Testis (tissue), 3 donors: ENCODE measurements around the gene LSM3. TPM values are rescaled to one million over a fixed set of nuclear protein-coding genes. Genes with fewer than 3 reads are reported as not detected.
A peak's percentile ranks its signal among the peaks of the same experiment; 100 is the strongest.

Experiments used
- DNase-seq: peaks from one replicate; pipeline ENCODE4 v3.0.0-alpha.2; 2019
- H3K27ac ChIP-seq, 2 donors: fragments of 200-600 bp; sonication (generic); one replicate each; pipeline ENCODE4 v1.5.1; 2019
- H3K27me3 ChIP-seq: fragments of 200-600 bp; sonication (generic); one replicate; pipeline ENCODE4 v1.5.1; 2019
- H3K36me3 ChIP-seq: fragments of 200-600 bp; sonication (generic); one replicate; pipeline ENCODE4 v1.5.1; 2017; ENCODE audit warnings: low read depth; ENCODE audit errors: missing control alignments
- H3K4me1 ChIP-seq: fragments of 200-600 bp; sonication (generic); one replicate; pipeline ENCODE4 v1.5.1; 2019
- H3K4me3 ChIP-seq, 2 donors: fragments of 200-600 bp; sonication (generic); one replicate each; pipeline ENCODE4 v1.5.1; 2017 to 2019
- H3K9me3 ChIP-seq: fragments of 200-600 bp; sonication (generic); one replicate; pipeline ENCODE4 v1.5.1; 2017
- CTCF ChIP-seq, 3 experiments: fragments of 450-650 bp in 2 of 3; fragments of 200-600 bp in 1 of 3; sonication (generic) in 1 of 3; IDR thresholded peaks; one replicate each; pipeline ENCODE4 v1.5.1; 2016 to 2019; ENCODE audit warnings: antibody characterized with exemption in 3 of 3, mild to moderate bottlenecking in 2 of 3, moderate library complexity in 1 of 3
- POLR2A ChIP-seq: fragments of 450-650 bp; IDR thresholded peaks from one replicate; pipeline ENCODE4 v1.6.1; 2017; ENCODE audit warnings: antibody characterized with exemption, mild to moderate bottlenecking, moderate library complexity
- WGBS, 2 donors: methylation state at CpG; one replicate each; pipeline ENCODE4 v1.1.5; 2018; 5-methylcytosine and 5-hydroxymethylcytosine counted together
- intact Hi-C: fragments of 100-400 bp; cut with DNase I; formaldehyde crosslinking; loops from one replicate; pipeline ENCODE4 v1.15.1; 2023; ENCODE audit warnings: low total_unique reads
- polyA plus RNA-seq: library from polyadenylated mRNA; stranded (reverse); fragments of 350-450 nt; fragmentation: Illumina TruSeq; extraction: RNeasy Lipid Tissue Mini Kit (QIAGEN cat#74804); gene quantifications from one replicate; pipeline ENCODE4 v1.2.3, GENCODE V29; 2014; ENCODE audit warnings: low read depth, low replicate concordance; ENCODE audit not compliant: insufficient read depth
- total RNA-seq, 2 donors: library from RNA; depleted of rRNA; stranded (reverse); fragments of >200 nt; gene quantifications; one replicate each; pipeline ENCODE4 v1.2.3, GENCODE V29; 2016

LSM3 gene
- total and polyA plus RNA-seq, 3 donors from 2014 or later: 13.6 to 21.2 (median 14.9) TPM

DNA sequence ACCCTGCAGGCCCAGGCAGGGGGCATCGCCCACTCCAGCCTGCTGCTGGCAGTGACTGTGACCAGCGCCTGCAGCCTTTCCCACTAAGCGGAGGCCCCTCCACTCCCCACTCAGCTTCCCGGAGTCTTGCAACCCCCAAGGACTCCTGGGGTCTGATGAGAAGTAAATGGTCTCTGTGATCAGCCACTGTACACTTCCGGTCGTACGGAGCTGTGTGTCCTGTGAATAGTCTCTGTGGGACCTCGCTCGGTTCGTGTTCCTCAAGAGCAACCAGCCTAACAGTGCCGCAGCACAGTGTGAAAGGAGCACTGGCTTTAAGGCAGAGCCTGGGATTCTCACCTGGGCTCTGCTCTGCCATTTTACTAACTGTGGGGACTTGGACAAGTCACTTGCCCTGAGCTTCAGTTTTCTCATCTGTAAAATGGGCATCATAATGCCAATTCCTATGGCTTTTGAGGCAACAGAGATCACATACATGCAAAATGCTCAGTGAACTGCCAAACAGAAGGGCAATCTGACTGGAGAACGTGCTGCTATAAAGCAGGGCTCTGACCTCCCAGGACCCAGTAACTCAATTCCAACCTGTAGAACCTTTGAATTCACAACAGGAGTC is 27.0 kb upstream of the LSM3 start:
- no peaks in the 10 kb centered on the region for H3K4me1 ChIP-seq
- H3K27me3 ChIP-seq: no peaks in the 10 kb centered on the region
- intact Hi-C loops: no loop called here
- H3K4me3 ChIP-seq: no peak overlapping the region
- 85 to 93% methylated on average over 7 to 12 of the region's 12 CpGs for WGBS, 2 donors
- no peak for TF ChIP-seq CTCF (IDR thresholded peaks at IDR 0.05)
- no peak for TF ChIP-seq POLR2A
- peak; percentile 1 for DNase-seq
- H3K36me3 ChIP-seq: no peaks in the 10 kb centered on the region
- no peaks in the 10 kb centered on the region for H3K9me3 ChIP-seq
- no peak overlapping the region for H3K27ac ChIP-seq

GRCh38 chr3:14152233-14152962 is 26.2 kb upstream of the LSM3 start:
- WGBS, 2 donors: 80 to 85% methylated on average over 9 to 11 of the region's 11 CpGs
- Histone ChIP-seq H3K4me3 (no peak overlapping the region), H3K27me3 (no peaks in the 10 kb centered on the region), H3K36me3 (no peaks in the 10 kb centered on the region), H3K4me1 (no peaks in the 10 kb centered on the region), H3K27ac (no peak overlapping the region), H3K9me3 (no peaks in the 10 kb centered on the region)
- TF ChIP-seq POLR2A (no peak), CTCF (IDR thresholded peaks at IDR 0.05) (no peak)
- intact Hi-C loops: no loop called here
- peak; percentile 10 for DNase-seq

GRCh38 chr3:14152963-14153355 is 25.7 kb upstream of the LSM3 start:
- H3K27me3 ChIP-seq: no peaks in the 10 kb centered on the region
- no peak overlapping the region for H3K4me3 ChIP-seq
- DNase-seq: no peak
- intact Hi-C loops: no loop called here
- H3K4me1 ChIP-seq: no peaks in the 10 kb centered on the region
- WGBS, 2 donors: 84% methylated on average over 4 of the region's 4 CpGs
- no peak overlapping the region for H3K27ac ChIP-seq
- H3K9me3 ChIP-seq: no peaks in the 10 kb centered on the region
- TF ChIP-seq POLR2A (no peak), CTCF (IDR thresholded peaks at IDR 0.05) (no peak)
- H3K36me3 ChIP-seq: no peaks in the 10 kb centered on the region

GRCh38 chr3:14153663-14154062 is 25.0 kb upstream of the LSM3 start:
- no peaks in the 10 kb centered on the region for H3K36me3 ChIP-seq
- TF ChIP-seq POLR2A (no peak), CTCF (IDR thresholded peaks at IDR 0.05) (no peak)
- DNase-seq: no peak
- no peak overlapping the region for H3K27ac ChIP-seq
- no peak overlapping the region for H3K4me3 ChIP-seq
- intact Hi-C loops: no loop called here
- WGBS, 2 donors: 92 to 96% methylated on average over 3 to 6 of the region's 6 CpGs
- H3K4me1 ChIP-seq: no peaks in the 10 kb centered on the region
- H3K27me3 ChIP-seq: no peaks in the 10 kb centered on the region
- no peaks in the 10 kb centered on the region for H3K9me3 ChIP-seq

GRCh38 chr3:14154276-14154675 is 24.3 kb upstream of the LSM3 start:
- WGBS, 2 donors: 90 to 91% methylated on average over 5 of the region's 5 CpGs
- DNase-seq: peak; percentile 11
- intact Hi-C loops: no loop called here
- Histone ChIP-seq H3K27ac (no peak overlapping the region), H3K27me3 (no peaks in the 10 kb centered on the region), H3K4me1 (no peaks in the 10 kb centered on the region), H3K36me3 (no peaks in the 10 kb centered on the region), H3K9me3 (no peaks in the 10 kb centered on the region), H3K4me3 (no peak overlapping the region)
- TF ChIP-seq CTCF (IDR thresholded peaks at IDR 0.05) (no peak), POLR2A (no peak)
